HUES6 (cell line): Measurements from ENCODE around the gene ZNF678.
A peak's percentile ranks its signal among the peaks of the same experiment; 100 is the strongest.

Source experiments
- H3K27ac ChIP-seq: 2 replicates; pipeline ENCODE4 v1.7.0; 2013; ENCODE audit warnings: low read depth, mild to moderate bottlenecking, low read length, inconsistent platforms
- H3K27me3 ChIP-seq: 2 replicates; pipeline ENCODE4 v1.6.1; 2013; ENCODE audit warnings: low read length; ENCODE audit not compliant: control insufficient read depth, insufficient read depth
- H3K36me3 ChIP-seq: 2 replicates; pipeline ENCODE4 v1.6.1; 2013; ENCODE audit warnings: low read length; ENCODE audit not compliant: control insufficient read depth, insufficient read depth
- H3K4me1 ChIP-seq: 2 replicates; pipeline ENCODE4 v1.6.1; 2013; ENCODE audit warnings: low read length; ENCODE audit not compliant: control insufficient read depth, insufficient read depth
- H3K4me3 ChIP-seq: 2 replicates; pipeline ENCODE4 v1.5.1; 2013; ENCODE audit warnings: low read depth, low read length
- H3K9ac ChIP-seq: one replicate; pipeline ENCODE4 v1.6.1; 2013; ENCODE audit warnings: mild to moderate bottlenecking, low read length
- H3K9me3 ChIP-seq: 2 replicates; pipeline ENCODE4 v1.6.1; 2013; ENCODE audit warnings: low read depth, low read length; ENCODE audit not compliant: control insufficient read depth, insufficient read depth

ZNF678 gene

DNA sequence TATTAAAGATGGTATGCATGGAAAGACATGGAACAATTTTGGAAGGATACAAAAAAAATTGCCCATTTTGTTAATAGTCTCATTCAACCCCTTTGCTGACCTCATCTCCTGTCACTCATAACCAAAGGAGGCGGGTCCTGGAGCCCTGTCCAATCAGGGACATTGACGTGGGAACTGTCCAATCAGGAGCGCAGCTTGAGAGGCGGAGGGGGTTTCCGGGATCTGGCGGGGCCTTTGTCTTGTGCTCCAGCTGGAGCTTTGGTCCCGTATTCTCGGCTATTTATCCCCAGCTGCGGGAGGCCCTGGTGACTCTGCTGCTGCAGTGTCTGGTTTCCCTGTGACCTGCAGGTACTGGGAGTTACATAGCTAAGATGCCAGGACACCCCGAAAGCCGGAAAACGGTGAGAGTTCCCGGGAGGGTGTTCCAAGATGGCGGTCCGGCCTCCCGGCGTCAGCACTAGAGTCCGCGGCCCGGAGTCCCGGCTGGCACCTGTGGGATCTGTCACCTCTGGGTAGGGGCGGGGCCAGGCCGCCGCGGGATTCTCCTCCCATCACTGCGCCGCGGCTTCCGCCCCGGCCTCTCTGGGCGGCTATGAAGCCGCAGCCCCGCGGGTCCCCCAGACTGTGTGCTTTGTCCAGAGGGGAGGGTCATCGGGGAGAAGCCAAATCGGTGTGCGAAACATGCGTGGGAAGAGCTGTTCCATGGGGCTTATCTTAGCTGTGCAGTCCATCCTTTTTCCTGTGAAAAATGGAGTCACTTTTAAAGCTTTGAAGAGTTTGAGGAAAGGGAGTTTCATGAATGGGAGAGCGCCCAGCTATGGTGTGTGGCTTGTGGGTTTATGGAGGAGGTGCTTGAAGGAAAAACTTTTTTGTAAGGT lies at the start of gene ZNF678:
TSS of gene ZNF678 (plus strand) at position 233 of the 878 bp plus-strand sequence. CDS start 87,436 bp downstream, outside the sequence.
- H3K9me3 ChIP-seq: peaks cover 9% of the 10 kb centered on the region; the same call in 1 of the 2 replicates
- H3K4me3 ChIP-seq: peak within 1 kb of the TSS; percentile 90
- H3K4me1 ChIP-seq: peaks cover 3% of the 10 kb centered on the region; the same call in 1 of the 2 replicates
- no peaks in the 10 kb centered on the region for H3K27me3 ChIP-seq
- H3K9ac ChIP-seq: peak within 1 kb of the TSS; percentile 94
- H3K27ac ChIP-seq: peak within 1 kb of the TSS; percentile 96
- peaks cover 14% of the 10 kb centered on the region; the same call in 1 of the 2 replicates for H3K36me3 ChIP-seq

DNA sequence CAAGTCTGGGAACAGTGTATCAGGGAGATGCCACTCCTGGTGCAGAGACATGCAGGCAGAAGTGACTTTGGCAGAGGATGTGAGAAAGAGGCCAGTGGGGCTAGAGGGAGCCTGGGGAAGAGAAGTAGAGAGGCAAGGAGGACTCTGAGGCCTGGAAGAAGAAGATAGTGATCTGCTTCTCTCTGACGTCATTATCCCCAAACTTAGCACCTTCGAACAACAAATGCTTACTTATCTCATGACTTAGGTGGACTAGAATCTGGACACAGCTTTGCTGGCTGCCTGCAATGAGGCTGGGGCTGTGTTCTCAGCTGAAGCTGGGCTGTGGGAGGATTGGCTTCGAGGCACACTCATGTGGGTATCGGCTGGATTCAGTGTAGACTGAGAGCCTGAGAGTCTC lies 44.5 kb upstream of the ZNF678 start:
- no peak overlapping the region for H3K27ac ChIP-seq
- no peaks in the 10 kb centered on the region for H3K36me3 ChIP-seq
- 0 out of 2 replicates have a peak, but pooled peaks cover 3% of the 10 kb centered on the region for H3K9me3 ChIP-seq
- no peaks in the 10 kb centered on the region for H3K27me3 ChIP-seq
- no peak overlapping the region for H3K4me3 ChIP-seq
- H3K4me1 ChIP-seq: no peaks in the 10 kb centered on the region
- no peak overlapping the region for H3K9ac ChIP-seq

DNA sequence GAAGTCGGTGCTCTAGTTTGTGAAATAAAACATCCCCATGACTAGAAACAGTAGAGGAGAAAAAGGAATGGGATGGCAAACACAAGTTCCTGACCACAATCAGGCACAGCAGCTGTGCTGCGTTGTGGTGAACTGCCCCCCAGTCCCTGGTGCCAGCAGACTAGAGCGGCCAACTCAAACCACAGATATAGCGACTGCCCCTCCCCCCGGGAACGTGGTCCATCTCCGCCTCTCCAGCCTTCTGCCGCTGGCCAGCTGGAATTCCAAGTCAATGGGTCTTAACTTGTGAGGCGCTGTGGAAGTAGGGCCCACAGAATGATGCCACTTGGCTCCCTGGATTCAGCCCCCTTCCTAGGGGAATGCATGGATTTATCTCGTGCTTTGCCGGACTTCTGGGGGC lies 41.6 kb upstream of the ZNF678 start:
- H3K4me3 ChIP-seq: no peak overlapping the region
- no peak overlapping the region for H3K9ac ChIP-seq
- no peaks in the 10 kb centered on the region for H3K4me1 ChIP-seq
- H3K9me3 ChIP-seq: peaks cover 17% of the 10 kb centered on the region
- H3K27ac ChIP-seq: no peak overlapping the region
- no peaks in the 10 kb centered on the region for H3K36me3 ChIP-seq
- H3K27me3 ChIP-seq: no peaks in the 10 kb centered on the region

DNA sequence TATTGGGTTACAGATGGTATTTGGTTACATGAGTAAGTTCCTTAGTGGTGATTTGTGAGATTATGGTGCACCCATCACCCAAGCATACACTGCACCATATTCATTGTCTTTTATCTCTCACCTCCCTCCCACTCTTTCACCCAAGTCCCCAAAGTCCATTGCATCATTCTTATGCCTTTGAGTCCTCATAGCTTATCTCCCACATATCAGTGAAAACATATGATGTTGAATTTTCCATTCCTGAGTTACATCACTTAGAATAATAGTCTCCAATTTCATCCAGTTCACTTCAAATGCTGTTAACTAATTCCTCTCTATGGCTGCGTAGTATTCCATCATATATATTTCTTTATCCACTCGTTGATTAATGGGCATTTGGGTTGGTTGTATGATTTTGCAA lies 36.8 kb upstream of the ZNF678 start:
- no peak overlapping the region for H3K4me3 ChIP-seq
- no peak overlapping the region for H3K27ac ChIP-seq
- H3K4me1 ChIP-seq: no peaks in the 10 kb centered on the region
- H3K36me3 ChIP-seq: no peaks in the 10 kb centered on the region
- no peak overlapping the region for H3K9ac ChIP-seq
- H3K9me3 ChIP-seq: peaks cover 54% of the 10 kb centered on the region
- H3K27me3 ChIP-seq: no peaks in the 10 kb centered on the region

DNA sequence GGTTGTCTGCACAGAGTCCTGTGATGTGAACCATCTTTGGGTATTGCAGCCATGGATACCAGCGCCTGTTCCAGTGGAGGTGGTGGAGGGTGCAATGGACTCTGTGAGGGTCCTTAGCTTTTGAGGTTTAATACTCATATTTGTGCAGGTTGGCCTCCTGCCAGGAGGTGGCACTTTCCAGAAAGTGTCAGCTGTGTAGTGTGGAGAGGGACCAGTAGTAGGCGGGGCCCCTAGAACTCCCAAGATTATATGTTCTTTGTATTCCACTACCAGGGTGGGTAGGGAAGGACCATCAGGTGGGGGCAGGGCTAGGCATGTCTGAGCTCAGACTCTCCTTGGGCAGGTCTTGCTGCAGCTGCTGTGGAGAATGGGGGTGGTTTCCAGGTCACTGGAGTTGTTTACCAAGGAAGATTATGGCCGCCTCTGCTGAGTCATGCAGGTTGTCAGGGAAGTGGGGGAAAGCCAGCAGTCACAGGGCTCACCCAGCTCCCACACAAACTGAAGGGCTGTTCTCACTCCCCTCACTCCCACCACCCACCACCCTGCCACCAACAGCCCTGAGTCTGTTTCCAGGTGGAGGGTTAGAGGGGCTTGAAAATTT lies 31.2 kb upstream of the ZNF678 start:
- Histone ChIP-seq H3K36me3 (no peaks in the 10 kb centered on the region), H3K4me1 (no peaks in the 10 kb centered on the region), H3K4me3 (no peak overlapping the region), H3K9me3 (peaks cover 56% of the 10 kb centered on the region), H3K27ac (no peak overlapping the region), H3K27me3 (no peaks in the 10 kb centered on the region), H3K9ac (no peak overlapping the region)

DNA sequence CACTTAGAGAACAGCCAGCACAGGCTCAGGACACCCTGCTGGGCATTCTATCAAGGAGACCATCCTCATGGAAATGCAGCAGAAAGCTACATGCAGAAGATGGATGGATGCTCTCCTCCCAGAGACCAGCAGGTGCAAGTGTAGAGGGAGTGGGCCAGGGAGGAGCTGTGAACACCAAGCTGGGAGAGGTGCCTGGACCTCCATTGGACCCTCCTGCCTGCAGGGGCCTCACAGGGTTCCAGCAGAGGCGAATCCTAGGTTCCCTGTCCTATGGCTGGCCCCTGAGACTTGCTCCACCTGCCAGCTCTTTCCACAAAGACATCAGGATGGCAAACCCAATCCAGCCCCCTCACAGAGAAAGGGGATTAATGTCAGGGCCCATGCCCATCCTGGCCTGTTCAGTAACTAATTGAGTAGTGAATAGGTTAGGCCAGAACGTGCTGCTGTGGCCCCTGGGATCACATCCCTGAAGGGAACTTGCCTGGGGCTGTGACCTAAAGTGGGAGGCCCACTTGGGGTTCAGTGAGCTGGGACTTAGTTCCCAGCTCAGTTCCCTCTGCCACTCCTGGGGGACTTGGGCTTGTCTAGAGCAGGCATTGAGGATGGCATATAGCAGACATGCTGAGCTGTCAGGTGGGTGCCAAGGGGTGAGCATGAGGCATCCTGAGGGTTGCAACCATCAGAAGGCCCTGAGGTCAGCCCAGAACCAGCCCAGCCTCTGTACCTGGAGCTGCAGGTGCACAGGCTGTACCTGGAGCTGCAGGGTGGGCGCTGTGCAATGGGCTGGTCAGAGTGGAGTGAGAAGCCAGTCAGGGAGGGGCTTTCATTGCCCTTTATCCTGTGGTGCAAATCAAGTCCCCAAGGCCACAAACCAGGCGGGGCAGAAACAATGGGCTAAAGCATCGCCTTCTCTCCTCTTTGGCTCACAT lies 22.9 kb upstream of the ZNF678 start:
- H3K4me3 ChIP-seq: no peak overlapping the region
- H3K9me3 ChIP-seq: 0 out of 2 replicates have a peak, but pooled peaks cover 2% of the 10 kb centered on the region
- H3K27me3 ChIP-seq: peaks cover 22% of the 10 kb centered on the region
- H3K9ac ChIP-seq: no peak overlapping the region
- H3K27ac ChIP-seq: no peak overlapping the region
- H3K4me1 ChIP-seq: peaks cover 4% of the 10 kb centered on the region; the same call in 1 of the 2 replicates
- no peaks in the 10 kb centered on the region for H3K36me3 ChIP-seq

DNA sequence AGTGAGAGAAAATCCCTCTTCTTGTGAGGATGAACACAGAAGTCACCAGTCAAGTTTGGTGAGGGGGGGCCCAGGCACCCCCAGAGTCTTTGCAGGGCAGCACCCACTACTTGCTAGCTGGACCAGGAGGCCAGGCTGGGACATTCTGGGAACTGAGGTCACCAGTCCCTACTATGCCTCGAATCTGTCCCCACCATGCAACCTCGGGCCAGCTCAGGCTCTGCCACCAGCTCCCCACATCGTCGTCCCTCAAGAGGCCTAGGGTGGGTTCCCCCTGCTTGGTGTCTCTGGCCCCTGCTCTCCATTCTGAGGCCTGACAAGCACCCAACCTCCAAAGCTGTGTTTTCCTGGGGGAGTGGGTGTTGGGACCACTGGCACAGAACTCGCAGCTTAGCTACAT lies 22.2 kb upstream of the ZNF678 start:
- Histone ChIP-seq H3K9ac (no peak overlapping the region), H3K36me3 (no peaks in the 10 kb centered on the region), H3K4me1 (peaks cover 4% of the 10 kb centered on the region; the same call in 1 of the 2 replicates), H3K27ac (no peak overlapping the region), H3K4me3 (peak overlapping the region; percentile 77; the same call in 1 of the 2 replicates), H3K9me3 (0 out of 2 replicates have a peak, but pooled peaks cover 2% of the 10 kb centered on the region), H3K27me3 (peaks cover 22% of the 10 kb centered on the region)

DNA sequence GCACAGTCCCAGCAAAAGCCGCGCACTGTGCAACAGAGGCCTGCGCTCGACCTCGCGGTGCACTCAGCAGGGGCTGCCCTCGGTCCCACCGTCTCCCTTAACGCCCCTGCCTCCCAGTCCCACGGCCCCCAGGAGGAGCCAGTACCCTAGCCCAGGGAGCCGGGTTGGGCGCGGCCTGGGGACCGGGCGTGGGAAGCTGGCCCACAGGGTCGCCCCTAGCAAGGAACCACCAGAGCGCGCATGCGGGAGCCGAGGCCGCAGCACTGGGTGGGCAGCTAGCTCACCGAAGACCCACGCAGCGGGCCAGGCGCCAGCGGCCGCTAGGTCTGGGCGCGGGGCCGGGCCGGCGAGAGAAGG lies 21.6 kb upstream of the ZNF678 start:
- H3K9me3 ChIP-seq: 0 out of 2 replicates have a peak, but pooled peaks cover 2% of the 10 kb centered on the region
- H3K9ac ChIP-seq: peak overlapping the region; percentile 75
- H3K36me3 ChIP-seq: no peaks in the 10 kb centered on the region
- peaks cover 4% of the 10 kb centered on the region; the same call in 1 of the 2 replicates for H3K4me1 ChIP-seq
- peaks cover 22% of the 10 kb centered on the region for H3K27me3 ChIP-seq
- no peak overlapping the region for H3K27ac ChIP-seq
- peak overlapping the region; percentile 77 for H3K4me3 ChIP-seq

DNA sequence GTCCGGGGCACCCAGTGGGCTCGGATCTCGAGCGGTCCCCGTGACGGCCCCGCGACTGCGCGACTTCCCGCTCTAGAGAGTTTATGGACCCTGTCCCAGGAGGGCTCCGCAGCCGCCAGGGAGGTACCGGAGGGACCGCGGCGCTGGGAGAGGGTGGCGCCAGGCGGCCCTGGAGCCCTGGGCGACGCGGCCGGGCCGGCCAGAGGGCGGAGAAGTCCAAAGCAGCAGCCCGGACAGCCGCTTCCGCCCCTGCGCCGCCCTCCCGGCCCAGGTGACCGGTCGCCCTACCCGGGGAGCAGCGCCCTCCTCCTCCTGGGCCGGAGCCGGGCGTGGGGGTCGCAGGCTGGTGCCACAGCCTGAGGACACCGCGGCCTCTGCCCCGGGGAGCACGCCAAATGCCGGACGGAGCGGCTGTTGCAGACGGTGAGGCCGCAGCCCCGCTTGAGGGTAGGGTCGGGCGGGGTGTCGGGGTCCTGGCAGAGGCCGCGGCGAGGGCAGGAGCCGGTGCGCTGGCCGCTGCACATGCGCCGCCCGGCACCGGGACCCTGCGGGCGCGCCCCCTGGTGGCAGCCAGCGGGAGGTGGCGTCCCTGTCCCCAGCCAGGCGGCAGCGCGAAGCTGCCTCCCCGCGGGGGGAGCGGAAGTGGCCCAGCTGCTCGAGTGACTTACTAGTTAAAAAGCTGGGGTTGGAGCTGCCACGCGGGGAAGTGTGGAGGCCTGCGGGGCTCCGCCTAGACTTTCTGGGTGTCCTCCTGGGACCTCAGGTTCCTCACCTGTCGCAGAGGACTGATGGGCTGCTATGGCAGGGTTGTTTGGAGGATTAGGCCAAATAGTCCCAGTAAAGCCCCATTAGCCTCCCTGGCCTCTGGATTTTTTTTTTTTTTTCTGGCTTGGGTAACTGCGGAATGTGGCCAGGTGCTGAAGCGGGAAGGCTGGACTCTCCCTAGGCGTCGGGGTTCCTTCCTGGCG lies 20.9 kb upstream of the ZNF678 start:
- Histone ChIP-seq H3K36me3 (no peaks in the 10 kb centered on the region), H3K4me1 (peaks cover 4% of the 10 kb centered on the region; the same call in 1 of the 2 replicates), H3K9ac (peak overlapping the region; percentile 75), H3K27me3 (peaks cover 22% of the 10 kb centered on the region), H3K9me3 (0 out of 2 replicates have a peak, but pooled peaks cover 2% of the 10 kb centered on the region), H3K4me3 (peak overlapping the region; percentile 77), H3K27ac (no peak overlapping the region)
